PC-3 (cell line): ENCODE measurements around the gene SLC25A23.

Experiments
- CTCF ChIP-seq: fragments of 300-600 bp; sonication (generic); conservative IDR thresholded peaks from 2 replicates; pipeline ENCODE4 v1.5.1; 2017; ENCODE audit warnings: antibody characterized with exemption, low read depth, mild to moderate bottlenecking, low read length
- EZH2phosphoT487 ChIP-seq: fragments of 300-600 bp; sonication (generic); IDR thresholded peaks from 2 replicates; pipeline ENCODE4 v1.6.1; 2018; ENCODE audit warnings: mild to moderate bottlenecking, antibody characterized with exemption, low read length, borderline replicate concordance

GRCh38 chr19:6503407-6504201, 44.0 kb upstream of the SLC25A23 start:
- TF ChIP-seq CTCF = no peak
- no peak for TF ChIP-seq EZH2phosphoT487
